Measurements from ENCODE around the gene TBC1D14. TPM values are rescaled to one million over a fixed set of nuclear protein-coding genes. Genes with fewer than 3 reads are reported as not detected.

Gene TBC1D14
- total and polyA plus RNA-seq, 10 of the 15 experiments (the other 5 are each of a cell fraction or from before 2014, with no cell fraction given): 0.87 to 39.3 (median 30.1) TPM

DNA sequence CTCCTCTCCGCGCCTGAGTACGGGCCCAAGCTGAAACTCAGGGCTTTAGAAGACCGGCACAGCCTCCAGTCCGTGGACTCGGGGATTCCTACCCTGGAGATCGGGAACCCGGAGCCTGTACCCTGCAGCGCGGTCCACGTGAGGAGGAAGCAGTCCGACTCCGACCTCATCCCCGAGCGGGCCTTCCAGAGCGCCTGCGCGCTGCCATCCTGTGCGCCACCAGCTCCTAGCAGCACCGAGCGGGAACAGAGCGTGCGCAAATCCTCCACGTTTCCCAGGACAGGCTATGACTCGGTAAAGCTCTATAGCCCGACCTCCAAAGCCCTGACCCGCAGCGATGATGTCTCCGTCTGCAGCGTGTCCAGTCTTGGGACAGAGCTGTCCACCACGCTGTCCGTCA is 13.9 kb downstream of the TBC1D14 start (continued):
- TF ChIP-seq, protein P1, sequence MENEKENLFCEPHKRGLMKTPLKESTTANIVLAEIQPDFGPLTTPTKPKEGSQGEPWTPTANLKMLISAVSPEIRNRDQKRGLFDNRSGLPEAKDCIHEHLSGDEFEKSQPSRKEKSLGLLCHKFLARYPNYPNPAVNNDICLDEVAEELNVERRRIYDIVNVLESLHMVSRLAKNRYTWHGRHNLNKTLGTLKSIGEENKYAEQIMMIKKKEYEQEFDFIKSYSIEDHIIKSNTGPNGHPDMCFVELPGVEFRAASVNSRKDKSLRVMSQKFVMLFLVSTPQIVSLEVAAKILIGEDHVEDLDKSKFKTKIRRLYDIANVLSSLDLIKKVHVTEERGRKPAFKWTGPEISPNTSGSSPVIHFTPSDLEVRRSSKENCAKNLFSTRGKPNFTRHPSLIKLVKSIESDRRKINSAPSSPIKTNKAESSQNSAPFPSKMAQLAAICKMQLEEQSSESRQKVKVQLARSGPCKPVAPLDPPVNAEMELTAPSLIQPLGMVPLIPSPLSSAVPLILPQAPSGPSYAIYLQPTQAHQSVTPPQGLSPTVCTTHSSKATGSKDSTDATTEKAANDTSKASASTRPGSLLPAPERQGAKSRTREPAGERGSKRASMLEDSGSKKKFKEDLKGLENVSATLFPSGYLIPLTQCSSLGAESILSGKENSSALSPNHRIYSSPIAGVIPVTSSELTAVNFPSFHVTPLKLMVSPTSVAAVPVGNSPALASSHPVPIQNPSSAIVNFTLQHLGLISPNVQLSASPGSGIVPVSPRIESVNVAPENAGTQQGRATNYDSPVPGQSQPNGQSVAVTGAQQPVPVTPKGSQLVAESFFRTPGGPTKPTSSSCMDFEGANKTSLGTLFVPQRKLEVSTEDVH (IDR thresholded peaks at IDR 0.05; ENCODE audit: low read depth, partially characterized antibody): no peak
- TF ChIP-seq PAX5 (IDR thresholded peaks at IDR 0.05; ENCODE audit: borderline replicate concordance, low read depth, low read length): no peak
- no peak for TF ChIP-seq FOXK2 (IDR thresholded peaks at IDR 0.05)
- TF ChIP-seq, protein P2, sequence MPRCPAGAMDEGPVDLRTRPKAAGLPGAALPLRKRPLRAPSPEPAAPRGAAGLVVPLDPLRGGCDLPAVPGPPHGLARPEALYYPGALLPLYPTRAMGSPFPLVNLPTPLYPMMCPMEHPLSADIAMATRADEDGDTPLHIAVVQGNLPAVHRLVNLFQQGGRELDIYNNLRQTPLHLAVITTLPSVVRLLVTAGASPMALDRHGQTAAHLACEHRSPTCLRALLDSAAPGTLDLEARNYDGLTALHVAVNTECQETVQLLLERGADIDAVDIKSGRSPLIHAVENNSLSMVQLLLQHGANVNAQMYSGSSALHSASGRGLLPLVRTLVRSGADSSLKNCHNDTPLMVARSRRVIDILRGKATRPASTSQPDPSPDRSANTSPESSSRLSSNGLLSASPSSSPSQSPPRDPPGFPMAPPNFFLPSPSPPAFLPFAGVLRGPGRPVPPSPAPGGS (IDR thresholded peaks at IDR 0.05; ENCODE audit: borderline replicate concordance, insufficient read depth, low read depth, low read length, poor library complexity, severe bottlenecking): no peak

DNA sequence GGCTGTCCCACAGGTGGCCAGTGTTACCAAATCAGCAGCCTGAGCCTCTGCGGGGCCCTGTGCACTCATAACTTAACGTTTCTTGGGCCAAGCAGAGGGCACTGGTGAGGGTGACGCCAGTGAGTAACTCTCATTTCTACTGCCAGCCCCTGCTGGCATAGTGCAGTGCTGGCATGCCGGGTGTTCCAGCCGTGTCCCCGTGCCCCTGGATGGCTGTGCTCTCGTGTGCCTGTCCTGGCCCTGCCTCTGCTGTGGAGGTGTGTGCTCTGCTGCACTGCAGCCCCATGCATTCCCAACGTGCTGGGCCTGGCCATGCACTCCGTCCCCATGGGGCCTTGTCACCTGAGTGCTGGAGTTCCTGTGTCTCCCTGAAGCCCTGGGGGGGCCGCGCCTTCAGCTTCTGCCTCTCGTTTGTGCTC is 14.7 kb downstream of the TBC1D14 start:
- Histone ChIP-seq H3K4me3 (no peak overlapping the region), H2AFZ (ENCODE audit: control insufficient read depth, low read depth, low read length) (no peak overlapping the region), H3K9ac (ENCODE audit: control insufficient read depth, insufficient read depth, low read length) (no peak overlapping the region), H3K4me2 (ENCODE audit: control insufficient read depth, insufficient read depth) (no peak overlapping the region), H4K20me1 (ENCODE audit: control insufficient read depth, insufficient read depth) (peaks cover 5% of the 10 kb centered on the region), H3K9me3 (replicated peaks; ENCODE audit: control insufficient read depth, insufficient read depth, low read length) (no peaks in the 10 kb centered on the region; the same call in 2 of the 3 replicates), H3K27ac (ENCODE audit: control insufficient read depth, insufficient read depth) (no peak overlapping the region), H3K27me3 (replicated peaks in 1 of 2; ENCODE audit: control insufficient read depth in 2 of 2, insufficient read depth in 2 of 2, low read length in 1 of 2) (no peaks in the 10 kb centered on the region), H3K4me1 (ENCODE audit: control insufficient read depth, insufficient read depth, low read length) (peaks cover 11% of the 10 kb centered on the region), H3K36me3 (ENCODE audit: control insufficient read depth in 2 of 2, insufficient read depth in 2 of 2, low read length in 1 of 2) (peaks cover 7 to 10% of the 10 kb centered on the region in 2 experiments; a peak in 3 of 4 replicates), H3K79me2 (ENCODE audit: control insufficient read depth, insufficient read depth, low read length) (peaks cover 2% of the 10 kb centered on the region; the same call in 1 of the 2 replicates)
- intact Hi-C loops (cut with micrococcal nuclease; ENCODE audit: unreplicated experiment): no loop called here
- in situ Hi-C loops (cut with MboI): no loop called here
- DNase-seq (ENCODE audit: low read depth, low spot score): no peak
- WGBS (ENCODE audit: insufficient coverage, insufficient replicate concordance, low lambda C conversion rate, missing lambda C conversion rate): 94% methylated on average over 12 of the region's 12 CpGs
- SMC1A ChIA-PET (ENCODE audit: uncharacterized antibody, unreplicated experiment): no interaction called here
- TF ChIP-seq RFX5 (IDR thresholded peaks at IDR 0.05; ENCODE audit: low read depth, low read length): no peak
- TF ChIP-seq MEF2A (IDR thresholded peaks at IDR 0.05; ENCODE audit: insufficient read depth, low read depth, low read length): no peak
- TF ChIP-seq NRF1 (conservative IDR thresholded peaks at IDR 0.05; ENCODE audit: low read depth, low read length): no peak
- TF ChIP-seq, protein P3, sequence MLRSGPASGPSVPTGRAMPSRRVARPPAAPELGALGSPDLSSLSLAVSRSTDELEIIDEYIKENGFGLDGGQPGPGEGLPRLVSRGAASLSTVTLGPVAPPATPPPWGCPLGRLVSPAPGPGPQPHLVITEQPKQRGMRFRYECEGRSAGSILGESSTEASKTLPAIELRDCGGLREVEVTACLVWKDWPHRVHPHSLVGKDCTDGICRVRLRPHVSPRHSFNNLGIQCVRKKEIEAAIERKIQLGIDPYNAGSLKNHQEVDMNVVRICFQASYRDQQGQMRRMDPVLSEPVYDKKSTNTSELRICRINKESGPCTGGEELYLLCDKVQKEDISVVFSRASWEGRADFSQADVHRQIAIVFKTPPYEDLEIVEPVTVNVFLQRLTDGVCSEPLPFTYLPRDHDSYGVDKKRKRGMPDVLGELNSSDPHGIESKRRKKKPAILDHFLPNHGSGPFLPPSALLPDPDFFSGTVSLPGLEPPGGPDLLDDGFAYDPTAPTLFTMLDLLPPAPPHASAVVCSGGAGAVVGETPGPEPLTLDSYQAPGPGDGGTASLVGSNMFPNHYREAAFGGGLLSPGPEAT (IDR thresholded peaks at IDR 0.05; ENCODE audit: low read depth): no peak
- no peak for TF ChIP-seq SRF (IDR thresholded peaks at IDR 0.05; ENCODE audit: low read depth in 2 of 2, low read length in 2 of 2)
- no peak for TF ChIP-seq ZBED1 (IDR thresholded peaks at IDR 0.05; ENCODE audit: borderline replicate concordance)
- no peak for TF ChIP-seq STAT1 (conservative IDR thresholded peaks at IDR 0.05)
- TF ChIP-seq PAX8 (IDR thresholded peaks at IDR 0.05): no peak
- no peak for TF ChIP-seq KDM1A (IDR thresholded peaks at IDR 0.05; ENCODE audit: borderline replicate concordance)
- no peak for TF ChIP-seq MTA3 (IDR thresholded peaks at IDR 0.05; ENCODE audit: borderline replicate concordance, low read length)
- TF ChIP-seq CHD2 (IDR thresholded peaks at IDR 0.05; ENCODE audit: borderline replicate concordance, low read depth, low read length): no peak
- no peak for TF ChIP-seq BACH1 (IDR thresholded peaks at IDR 0.05; ENCODE audit: borderline replicate concordance)
- TF ChIP-seq RAD21 (IDR thresholded peaks at IDR 0.05; ENCODE audit: insufficient read depth, low read depth, low read length): no peak
- TF ChIP-seq CREM (IDR thresholded peaks at IDR 0.05; ENCODE audit: low read depth): no peak
- RAD21 ChIA-PET (ENCODE audit: unreplicated experiment): no interaction called here
- BruUV-seq (replicated peaks): no TSS peak
- no peak for FAIRE-seq
- ATAC-seq: no peak
- CTCF ChIA-PET: interaction anchor here (1.2 kb wide), 1 partner anchor 50 kb away, joined by 5 read pairs; no protein-coding TSS in a partner anchor
- POLR2A ChIA-PET: no interaction called here
